Stimulated activated CD4-positive, alpha-beta T cell treated with anti-CD3 and anti-CD28 coated beads, TNF-alpha, amount 100 ng/mL, for 24 hours (primary cell): Measurements from ENCODE around the gene TRO.

Source experiments
- DNase-seq, 3 experiments: peaks; one replicate each; pipeline ENCODE4 v3.0.0-alpha.2; 2020; ENCODE audit warnings: low read depth in 3 of 3

TRO gene

DNA sequence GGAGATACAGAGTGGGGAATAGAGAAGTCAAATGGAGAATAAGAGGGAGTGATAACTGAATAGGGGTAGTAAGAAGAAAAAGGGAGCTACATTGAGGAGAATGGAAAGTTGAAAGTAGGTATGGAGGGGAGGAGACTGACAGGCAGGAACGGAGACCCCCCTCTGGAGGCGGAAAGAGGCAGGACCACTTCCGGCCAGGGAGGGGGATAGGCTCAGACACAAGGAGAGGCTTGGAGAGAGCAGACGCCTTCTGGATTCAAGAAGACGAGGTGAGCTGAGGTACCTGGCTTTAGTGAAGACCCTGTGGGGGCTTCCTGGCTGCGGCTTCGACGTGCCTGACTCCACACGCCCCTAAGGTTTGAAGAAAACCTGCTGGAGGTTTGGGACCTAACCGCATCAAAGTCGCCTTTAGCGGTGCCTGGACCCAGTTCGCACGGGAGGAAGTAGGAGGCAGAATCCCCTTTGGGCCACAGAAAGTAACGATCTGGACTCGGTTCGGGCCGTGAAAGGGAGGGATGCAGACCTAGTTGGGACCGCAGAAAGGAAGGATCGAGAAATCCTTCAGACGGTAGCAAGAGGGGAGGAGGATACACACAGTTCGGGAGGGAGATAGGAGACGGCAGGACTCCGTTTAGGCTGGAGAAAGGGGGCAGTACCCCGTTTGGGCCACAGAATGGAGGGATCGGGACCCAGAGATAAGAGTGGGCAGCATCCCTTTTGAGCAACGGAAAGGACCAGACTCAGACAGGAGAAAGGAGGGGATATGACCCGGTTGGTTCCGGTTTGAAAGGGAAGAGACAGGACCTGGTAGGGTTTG is at the start of gene TRO:
Gene TRO, plus strand, starts transcription at position 215 of the 817 bp plus-strand sequence. CDS start 1,423 bp downstream, outside the sequence.
- DNase-seq: no peak

- no peak for DNase-seq
These were observed 34.9 kb upstream of the TRO start for GRCh38 chrX:54885740-54886139.

GRCh38 chrX:54891573-54891972 is 29.1 kb upstream of the TRO start:
- DNase-seq: peak in 2 of 3 experiments; percentile 4

DNA sequence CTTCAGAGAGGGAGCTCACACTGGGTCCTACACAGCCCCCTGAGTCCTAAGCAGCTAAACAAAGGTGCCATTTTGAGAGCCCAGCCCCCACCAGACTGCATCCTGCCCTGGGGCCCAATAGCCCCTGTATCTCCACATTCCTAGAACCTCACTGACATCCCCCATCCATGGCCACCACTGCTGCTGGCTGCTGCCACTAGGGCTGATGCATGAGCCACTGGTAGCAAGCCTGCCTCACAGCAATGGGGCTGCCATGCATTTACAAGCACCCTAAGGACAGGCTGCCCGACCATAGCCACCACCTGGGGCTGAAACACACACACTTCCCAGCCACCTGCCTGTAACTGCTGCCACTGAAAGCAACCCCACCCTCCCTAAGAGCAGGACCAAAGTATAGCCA is 26.5 kb upstream of the TRO start:
- no peak for DNase-seq

GRCh38 chrX:54909941-54910340 is 10.7 kb upstream of the TRO start:
- DNase-seq: no peak

- peak; percentile 11 to 53 (median 13) for DNase-seq
These were observed 900 bp downstream of the TRO start for GRCh38 chrX:54921427-54922021.

- no peak for DNase-seq
These were observed 1.9 kb downstream of the TRO start for GRCh38 chrX:54922547-54922946.

- DNase-seq: no peak
These were observed 2.8 kb downstream of the TRO start for GRCh38 chrX:54923376-54923775.

DNA sequence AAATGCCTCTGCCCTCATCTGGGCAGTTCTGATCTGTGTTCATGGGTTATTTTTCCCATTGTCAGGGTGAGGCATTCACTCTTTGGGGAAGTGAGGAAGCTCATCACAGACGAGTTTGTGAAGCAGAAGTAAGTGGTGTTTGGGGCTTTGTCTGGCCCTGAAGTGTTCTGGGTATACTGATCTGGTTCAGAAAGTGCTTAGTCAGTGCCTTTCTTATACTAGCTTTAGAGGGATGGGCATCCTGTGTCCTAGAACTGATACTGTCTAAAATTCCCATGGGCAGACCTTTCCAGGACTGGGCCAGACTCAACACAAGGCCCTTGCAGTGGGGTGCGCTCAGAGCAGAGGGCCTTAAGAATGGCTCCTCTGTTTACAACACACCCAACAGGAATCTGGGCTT is 6.4 kb downstream of the TRO start:
- no peak for DNase-seq

GRCh38 chrX:54928876-54929275 is 8.3 kb downstream of the TRO start:
- DNase-seq: no peak

DNA sequence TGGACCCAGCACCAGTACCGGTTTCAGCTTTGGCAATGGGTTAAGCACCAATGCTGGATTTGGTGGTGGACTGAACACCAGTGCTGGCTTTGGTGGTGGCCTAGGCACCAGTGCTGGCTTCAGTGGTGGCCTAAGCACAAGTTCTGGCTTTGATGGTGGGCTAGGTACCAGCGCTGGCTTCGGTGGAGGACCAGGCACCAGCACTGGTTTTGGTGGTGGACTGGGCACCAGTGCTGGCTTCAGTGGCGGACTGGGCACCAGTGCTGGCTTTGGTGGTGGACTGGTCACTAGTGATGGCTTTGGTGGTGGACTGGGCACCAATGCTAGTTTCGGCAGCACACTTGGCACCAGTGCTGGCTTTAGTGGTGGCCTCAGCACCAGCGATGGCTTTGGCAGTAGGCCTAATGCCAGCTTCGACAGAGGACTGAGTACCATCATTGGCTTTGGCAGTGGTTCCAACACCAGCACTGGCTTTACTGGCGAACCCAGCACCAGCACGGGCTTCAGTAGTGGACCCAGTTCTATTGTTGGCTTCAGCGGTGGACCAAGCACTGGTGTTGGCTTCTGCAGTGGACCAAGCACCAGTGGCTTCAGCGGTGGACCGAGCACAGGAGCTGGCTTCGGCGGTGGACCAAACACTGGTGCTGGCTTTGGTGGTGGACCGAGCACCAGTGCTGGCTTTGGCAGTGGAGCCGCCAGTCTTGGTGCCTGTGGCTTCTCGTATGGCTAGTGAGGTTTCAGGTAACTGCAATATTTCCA is 9.8 kb downstream of the TRO start:
- no peak for DNase-seq

GRCh38 chrX:54931107-54931506 is 10.5 kb downstream of the TRO start:
- no peak for DNase-seq

DNA sequence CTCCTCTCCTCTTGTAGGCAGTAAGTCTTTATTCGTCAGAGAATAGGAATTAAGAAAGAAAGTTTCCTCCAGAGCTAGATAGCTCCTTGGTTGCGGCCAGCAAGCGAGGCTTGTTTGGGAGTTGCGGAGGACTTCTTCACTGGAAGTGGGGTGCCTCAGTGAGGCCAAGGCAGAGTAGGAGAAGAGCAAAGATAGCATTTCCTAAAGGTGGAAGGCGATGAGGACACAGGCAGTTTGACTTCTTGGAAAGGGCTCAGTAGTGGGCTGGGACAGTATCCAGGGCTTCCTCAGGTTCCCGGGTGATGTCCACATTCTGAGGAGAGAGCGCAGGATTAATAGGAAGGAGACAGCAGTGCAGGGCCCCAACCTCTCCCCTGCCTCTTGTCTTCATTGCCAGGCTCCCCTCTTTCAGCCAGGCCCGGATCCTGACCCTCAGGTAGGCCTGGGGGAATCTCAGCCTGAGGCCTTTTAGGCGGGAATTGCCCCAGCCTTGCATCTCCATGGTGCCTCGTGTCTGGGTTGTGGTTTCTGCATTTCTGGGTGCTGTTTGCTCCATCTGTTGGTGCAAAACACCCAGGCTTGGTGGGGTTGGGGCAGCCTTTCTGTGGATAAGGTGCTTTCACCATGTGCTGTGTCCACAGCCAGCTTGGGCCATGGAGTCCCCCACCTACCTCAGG is 12.7 kb downstream of the TRO start:
- DNase-seq: no peak

GRCh38 chrX:54934058-54934457 is 13.4 kb downstream of the TRO start:
- DNase-seq: no peak

GRCh38 chrX:54934890-54935289 is 14.3 kb downstream of the TRO start:
- DNase-seq: no peak

- DNase-seq: no peak
These were observed 14.7 kb downstream of the TRO start for GRCh38 chrX:54935306-54935705.

- no peak for DNase-seq
These were observed 16.8 kb downstream of the TRO start for GRCh38 chrX:54937416-54937815.

- DNase-seq: no peak
These were observed 24.2 kb downstream of the TRO start for GRCh38 chrX:54944816-54945215.

DNA sequence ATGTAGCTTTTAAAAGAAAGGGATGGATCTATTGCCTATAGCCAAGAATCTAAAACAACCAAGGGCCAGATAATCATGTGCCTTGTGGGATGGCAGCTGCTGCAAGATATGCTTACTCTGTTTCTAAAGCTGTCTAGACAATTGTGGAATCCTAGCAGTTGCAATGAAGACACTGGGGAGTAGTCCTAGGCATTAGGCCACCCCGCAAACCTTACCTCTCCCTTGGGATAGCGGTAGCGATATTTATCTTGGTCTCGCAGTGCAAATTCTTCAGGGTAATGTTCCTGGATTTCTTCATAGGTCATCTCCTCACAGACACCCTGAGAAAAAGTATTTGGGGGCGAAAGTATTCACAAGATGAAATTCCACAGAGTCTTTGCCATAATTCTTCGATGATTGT is 24.6 kb downstream of the TRO start:
- DNase-seq: no peak

GRCh38 chrX:54950730-54951375 is 30.2 kb downstream of the TRO start:
- DNase-seq: no peak

GRCh38 chrX:54961750-54962149 is 41.1 kb downstream of the TRO start:
- no peak for DNase-seq
